Stimulated activated CD8-positive, alpha-beta memory T cell treated with anti-CD3 and anti-CD28 coated beads, Interleukin-4, amount 100 ng/mL, for 24 hours (primary cell): ENCODE data around the gene CA9.
A peak's percentile ranks its signal among the peaks of the same experiment; 100 is the strongest.

Experiments
- DNase-seq: peaks from one replicate; pipeline ENCODE4 v3.0.0-alpha.2; 2020; ENCODE audit warnings: low read depth

CA9 gene

GRCh38 chr9:35691757-35692301 lies 18.1 kb downstream of the CA9 start:
- DNase-seq, result no peak

GRCh38 chr9:35695943-35696401 lies 22.2 kb downstream of the CA9 start:
- no peak for DNase-seq

GRCh38 chr9:35696520-35697215 lies 22.9 kb downstream of the CA9 start:
- peak; percentile 25 for DNase-seq

- no peak for DNase-seq
Observed at GRCh38 chr9:35697486-35697885, 23.8 kb downstream of the CA9 start.

- DNase-seq, result no peak
Observed at GRCh38 chr9:35698231-35698630, 24.5 kb downstream of the CA9 start.

- no peak for DNase-seq
Observed at GRCh38 chr9:35700031-35700430, 26.3 kb downstream of the CA9 start.

GRCh38 chr9:35700942-35701341 lies 27.2 kb downstream of the CA9 start:
- DNase-seq, result no peak

- DNase-seq, result no peak
Observed at GRCh38 chr9:35702696-35703095, 29.0 kb downstream of the CA9 start.

- no peak for DNase-seq
Observed at GRCh38 chr9:35703906-35704672, 30.4 kb downstream of the CA9 start.

- DNase-seq, result no peak
Observed at GRCh38 chr9:35705372-35705771, 31.6 kb downstream of the CA9 start.

GRCh38 chr9:35705836-35706430 lies 32.2 kb downstream of the CA9 start:
- no peak for DNase-seq

- no peak for DNase-seq
Observed at GRCh38 chr9:35706951-35707350, 33.2 kb downstream of the CA9 start.

- DNase-seq, result no peak
Observed at GRCh38 chr9:35708146-35708545, 34.4 kb downstream of the CA9 start.

- DNase-seq, result no peak
Observed at GRCh38 chr9:35710818-35711500, 37.2 kb downstream of the CA9 start.

GRCh38 chr9:35711501-35712428 lies 38.0 kb downstream of the CA9 start:
- no peak for DNase-seq

GRCh38 chr9:35712762-35713400 lies 39.2 kb downstream of the CA9 start:
- no peak for DNase-seq

- DNase-seq, result no peak
Observed at GRCh38 chr9:35713578-35713977, 39.9 kb downstream of the CA9 start.

- no peak for DNase-seq
Observed at GRCh38 chr9:35714123-35714522, 40.4 kb downstream of the CA9 start.

GRCh38 chr9:35714579-35715252 lies 41.0 kb downstream of the CA9 start:
- no peak for DNase-seq

- no peak for DNase-seq
Observed at GRCh38 chr9:35716230-35716629, 42.5 kb downstream of the CA9 start.
